Activated naive CD8-positive, alpha-beta T cell treated with anti-CD3 and anti-CD28 coated beads, Interleukin-2, amount 50 U/mL, for 24 hours (primary cell): ENCODE data around the gene ATAD3B.
"Not testable (repeated sequence)": the region's sequence is repeated elsewhere in the genome, so short reads cannot be mapped to it uniquely, and the experiment has no call there.

Experiments
- ATAC-seq: fragments of 150-1000 bp; cut with Tn5 transposase; one replicate; pipeline ENCODE4 v1.10.0; 2021
- DNase-seq: peaks from one replicate; pipeline ENCODE4 v3.0.0; 2021
- H3K27ac Mint-ChIP-seq: one replicate; pipeline ENCODE4 v1.8.0; 2021; ENCODE audit warnings: mild to moderate bottlenecking, mixed read lengths
- H3K27me3 Mint-ChIP-seq: one replicate; pipeline ENCODE4 v1.8.0; 2021; ENCODE audit warnings: mixed read lengths
- H3K36me3 Mint-ChIP-seq: one replicate; pipeline ENCODE4 v1.8.0; 2021; ENCODE audit warnings: low read depth, mixed read lengths
- H3K4me1 Mint-ChIP-seq: one replicate; pipeline ENCODE4 v1.8.0; 2021; ENCODE audit warnings: mixed read lengths
- H3K4me3 Mint-ChIP-seq: one replicate; pipeline ENCODE4 v1.8.0; 2021; ENCODE audit warnings: mild to moderate bottlenecking, moderate library complexity, mixed read lengths
- H3K9me3 Mint-ChIP-seq: one replicate; pipeline ENCODE4 v1.8.0; 2021; ENCODE audit warnings: mixed read lengths

ATAD3B gene

DNA sequence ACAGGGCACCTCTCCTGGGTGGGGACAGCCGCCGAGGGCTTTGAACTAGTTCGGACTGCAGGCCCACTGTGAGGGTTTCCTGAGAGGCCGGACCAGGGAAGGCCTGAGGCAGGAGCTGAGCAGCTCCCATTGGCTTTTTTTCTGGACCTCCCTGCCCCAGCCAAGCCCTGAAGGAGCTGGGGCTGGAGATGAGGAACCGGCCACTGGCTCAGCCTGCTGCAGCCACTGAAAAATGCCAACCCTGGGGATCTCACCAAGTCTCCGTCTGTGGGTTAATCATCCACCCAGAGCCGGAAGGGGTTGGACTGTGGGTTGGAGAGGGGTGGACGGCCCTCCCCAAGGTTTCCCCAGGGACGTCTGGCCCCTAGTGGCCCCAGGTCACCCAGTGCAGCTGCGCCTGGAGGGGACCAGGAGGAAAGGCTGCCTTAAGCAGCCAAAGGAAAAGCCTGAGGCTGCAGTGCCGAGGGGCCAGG, 33.6 kb upstream of the ATAD3B start:
- H3K27me3 Mint-ChIP-seq, result peaks cover 20% of the 10 kb centered on the region
- H3K4me3 Mint-ChIP-seq, result no peak overlapping the region
- H3K27ac Mint-ChIP-seq, result no peak overlapping the region
- H3K4me1 Mint-ChIP-seq, result peaks cover 12% of the 10 kb centered on the region
- ATAC-seq, result no peak
- H3K36me3 Mint-ChIP-seq, result no peaks in the 10 kb centered on the region
- H3K9me3 Mint-ChIP-seq, result no peaks in the 10 kb centered on the region
- no peak for DNase-seq

DNA sequence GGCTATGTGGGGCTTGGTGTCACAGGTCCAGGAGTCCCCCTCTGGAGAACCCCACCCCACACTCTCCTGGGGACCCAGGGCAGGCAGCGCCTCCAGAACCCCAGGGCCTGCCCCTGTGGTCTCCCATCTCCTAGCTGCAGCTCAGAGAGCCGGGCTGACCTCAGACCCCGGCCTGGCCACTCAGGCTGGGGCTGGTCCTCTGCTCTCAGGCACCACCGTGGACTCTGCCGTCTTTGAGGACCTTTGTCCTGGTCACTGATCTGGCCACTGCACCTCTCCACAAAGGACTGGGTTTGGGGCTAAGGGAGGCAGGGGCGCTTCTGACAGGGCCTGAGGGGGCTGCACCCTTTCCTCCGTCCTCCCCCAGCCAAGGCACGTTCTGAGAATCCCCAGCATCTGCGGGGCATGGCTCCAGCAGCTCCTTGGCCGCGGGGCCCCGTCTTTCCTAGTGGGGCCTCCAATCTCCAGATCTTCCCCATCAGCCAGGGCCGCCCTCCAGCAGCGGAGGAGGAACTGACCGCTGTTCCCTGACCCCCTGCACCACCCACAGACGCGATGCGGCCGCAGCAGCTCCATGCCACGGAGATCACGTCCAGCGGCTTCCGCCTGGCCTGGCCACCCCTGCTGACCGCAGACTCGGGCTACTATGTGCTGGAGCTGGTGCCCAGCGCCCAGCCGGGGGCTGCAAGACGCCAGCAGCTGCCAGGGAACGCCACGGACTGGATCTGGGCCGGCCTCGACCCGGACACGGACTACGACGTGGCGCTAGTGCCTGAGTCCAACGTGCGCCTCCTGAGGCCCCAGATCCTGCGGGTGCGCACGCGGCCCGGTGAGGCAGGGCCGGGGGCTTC, 32.8 kb upstream of the ATAD3B start:
- peaks cover 20% of the 10 kb centered on the region for H3K27me3 Mint-ChIP-seq
- no peak overlapping the region for H3K4me3 Mint-ChIP-seq
- no peaks in the 10 kb centered on the region for H3K9me3 Mint-ChIP-seq

DNA sequence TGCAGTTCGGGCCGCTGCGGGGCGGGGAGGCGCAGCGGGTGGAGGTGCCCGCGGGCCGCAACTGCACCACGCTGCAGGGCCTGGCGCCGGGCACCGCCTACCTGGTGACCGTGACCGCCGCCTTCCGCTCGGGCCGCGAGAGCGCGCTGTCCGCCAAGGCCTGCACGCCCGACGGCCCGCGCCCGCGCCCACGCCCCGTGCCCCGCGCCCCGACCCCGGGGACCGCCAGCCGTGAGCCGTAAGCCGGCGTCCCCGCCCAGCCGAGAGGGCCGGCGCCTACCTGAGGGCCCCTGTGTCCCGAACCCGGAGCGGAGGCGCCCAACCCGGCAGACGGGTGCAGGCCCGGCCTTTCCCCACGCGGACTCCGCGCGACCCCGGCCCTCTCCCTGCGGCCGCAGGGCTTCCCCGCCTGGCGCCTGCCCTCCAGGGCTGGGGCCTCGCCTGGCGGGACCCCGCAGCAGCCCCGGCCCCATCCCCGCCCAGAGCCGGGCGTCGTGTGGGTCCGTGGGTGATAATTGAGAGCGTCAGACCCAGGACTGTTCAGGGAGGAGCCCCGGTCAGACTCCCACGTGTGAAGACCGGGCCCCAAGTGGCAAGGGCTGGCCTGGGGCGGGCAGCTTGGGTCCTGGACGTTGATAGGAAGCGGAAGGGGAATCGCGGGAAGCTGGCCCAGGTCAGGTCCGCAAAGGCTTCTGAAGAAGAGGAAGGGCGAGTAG, 31.9 kb upstream of the ATAD3B start:
- peaks cover 19% of the 10 kb centered on the region for H3K27me3 Mint-ChIP-seq
- no peak for DNase-seq
- H3K9me3 Mint-ChIP-seq, result no peaks in the 10 kb centered on the region
- no peak overlapping the region for H3K27ac Mint-ChIP-seq
- no peak for ATAC-seq
- H3K36me3 Mint-ChIP-seq, result no peaks in the 10 kb centered on the region
- no peak overlapping the region for H3K4me3 Mint-ChIP-seq
- H3K4me1 Mint-ChIP-seq, result peaks cover 7% of the 10 kb centered on the region

More for the DNA sequence above, 32.8 kb upstream of the ATAD3B start:
- ATAC-seq (no peak), DNase-seq (no peak)
- Mint-ChIP-seq H3K4me1 (peaks cover 9% of the 10 kb centered on the region), H3K27ac (no peak overlapping the region), H3K36me3 (no peaks in the 10 kb centered on the region)

DNA sequence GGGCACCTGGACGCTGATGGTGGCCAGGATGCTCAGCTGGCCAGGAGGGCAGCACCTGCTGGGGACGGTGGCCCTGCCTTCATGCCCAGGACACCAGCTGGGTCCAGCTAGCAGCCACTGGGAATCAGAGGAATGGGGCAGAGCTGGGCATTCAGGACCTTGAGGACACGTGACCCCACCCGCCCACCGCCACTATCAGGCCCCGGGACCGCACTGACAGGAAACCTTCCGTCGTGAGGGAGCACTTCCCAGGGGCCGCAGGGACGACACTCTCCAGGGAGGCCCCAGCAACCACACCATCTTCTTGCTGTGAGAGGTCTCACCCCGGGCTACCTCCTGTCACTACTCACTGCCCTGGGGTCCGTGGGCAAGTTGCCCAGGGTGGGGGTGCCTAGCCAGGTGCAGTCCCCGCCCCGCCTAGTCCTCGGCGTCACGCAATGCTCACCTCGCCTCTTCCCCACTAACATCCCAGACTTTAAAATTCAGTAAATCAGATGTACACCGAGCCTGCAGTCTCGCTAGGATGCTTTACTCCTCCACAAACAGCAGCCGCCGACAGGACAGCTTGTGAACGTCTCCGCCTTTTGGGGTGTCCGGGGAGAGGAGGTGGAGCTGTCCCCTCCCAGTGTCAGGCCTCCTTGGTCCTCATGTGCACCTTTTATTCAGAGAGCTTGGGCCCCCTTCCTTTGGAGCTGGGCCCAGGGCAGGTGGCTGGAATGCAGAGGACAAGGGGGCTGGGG, 31.1 kb upstream of the ATAD3B start:
- no peaks in the 10 kb centered on the region for H3K36me3 Mint-ChIP-seq
- no peak for ATAC-seq
- H3K27ac Mint-ChIP-seq, result no peak overlapping the region
- H3K4me3 Mint-ChIP-seq, result no peak overlapping the region
- peaks cover 12% of the 10 kb centered on the region for H3K27me3 Mint-ChIP-seq
- DNase-seq, result no peak
- H3K4me1 Mint-ChIP-seq, result peaks cover 3% of the 10 kb centered on the region
- no peaks in the 10 kb centered on the region for H3K9me3 Mint-ChIP-seq

DNA sequence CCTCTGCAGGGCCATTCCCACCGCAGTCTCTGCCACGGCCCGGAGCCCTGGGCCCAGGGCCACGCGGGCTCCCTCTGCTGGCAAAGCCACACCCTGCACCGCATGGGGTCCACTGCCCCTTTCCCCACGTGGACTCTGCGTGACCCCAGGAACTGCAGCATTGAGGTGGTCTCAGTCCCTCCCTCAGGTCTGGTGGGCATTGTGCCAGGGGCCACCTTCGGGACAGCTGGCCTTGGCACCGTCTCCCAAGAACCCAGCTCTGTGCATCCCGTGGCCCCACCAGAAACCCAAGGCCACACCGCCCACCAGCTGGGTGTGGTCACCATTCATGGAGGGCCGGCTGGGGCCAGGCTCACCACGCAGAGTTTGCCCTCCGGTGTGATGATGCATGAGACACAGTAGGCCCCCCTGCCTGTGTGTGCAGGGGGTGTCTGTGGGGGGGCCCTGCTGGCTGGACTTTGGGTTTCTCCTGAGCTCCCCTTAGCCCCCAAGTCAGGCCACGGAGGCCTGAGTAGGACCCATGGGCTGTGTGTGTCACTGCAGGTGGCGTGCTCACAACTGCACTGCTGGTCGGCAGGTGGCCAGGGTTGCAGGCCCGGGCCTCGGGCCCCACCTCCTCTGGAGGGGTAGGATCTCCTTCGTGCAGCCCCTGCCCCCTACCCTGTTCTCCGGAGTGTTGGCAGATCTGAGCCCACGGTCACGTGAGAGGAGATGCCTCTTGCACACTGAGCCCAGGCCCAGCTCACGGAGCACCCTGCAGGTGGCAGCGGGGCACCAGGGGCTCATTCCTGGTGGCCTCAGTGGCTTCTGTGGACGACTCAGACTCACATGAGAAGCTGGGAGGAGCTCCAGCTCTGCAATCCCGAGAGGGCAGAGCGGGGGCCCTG, 30.3 kb upstream of the ATAD3B start:
- no peak overlapping the region for H3K4me3 Mint-ChIP-seq

DNA sequence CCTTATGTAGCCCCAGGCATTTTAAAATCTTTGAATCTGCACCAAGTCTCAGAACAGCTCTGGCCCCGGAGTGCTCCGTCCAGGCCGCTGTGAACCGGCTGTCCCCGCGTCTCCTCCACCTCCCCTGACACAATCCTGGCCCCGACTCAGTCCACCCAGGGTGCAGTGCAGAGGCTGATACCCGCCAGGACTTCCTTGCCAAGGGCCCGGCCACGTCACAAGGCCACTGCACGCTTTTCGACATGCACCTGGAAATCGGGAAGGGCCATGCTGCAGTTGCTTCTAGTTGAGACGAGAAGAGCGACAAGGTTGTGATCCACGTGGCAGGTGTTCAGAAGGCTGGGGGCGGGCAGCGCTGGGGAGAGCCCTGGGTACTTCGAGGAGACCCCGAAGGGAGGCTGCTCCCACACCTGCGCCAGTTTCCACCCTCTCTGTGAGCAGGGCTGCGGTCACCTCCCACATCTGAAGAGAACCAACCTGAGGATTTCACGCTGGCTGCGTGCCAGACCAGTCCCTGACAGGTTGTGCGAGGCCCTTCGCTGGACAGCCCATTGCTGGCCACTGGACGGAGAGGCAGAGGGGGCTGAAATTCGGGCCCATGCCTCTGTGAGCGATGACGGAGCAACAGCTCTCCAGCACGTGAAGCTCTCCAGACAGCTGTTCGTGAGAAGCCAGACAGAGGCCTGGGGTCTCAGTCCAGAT, 29.3 kb upstream of the ATAD3B start:
- Mint-ChIP-seq H3K4me3 (no peak overlapping the region), H3K9me3 (no peaks in the 10 kb centered on the region), H3K27me3 (peaks cover 8% of the 10 kb centered on the region), H3K4me1 (no peaks in the 10 kb centered on the region), H3K27ac (no peak overlapping the region), H3K36me3 (no peaks in the 10 kb centered on the region)
- ATAC-seq, result no peak
- DNase-seq, result no peak

More for the DNA sequence above, 30.3 kb upstream of the ATAD3B start:
- DNase-seq (peak; percentile 78), ATAC-seq (peak; percentile 83)
- H3K27ac Mint-ChIP-seq, result no peak overlapping the region
- H3K27me3 Mint-ChIP-seq, result peaks cover 11% of the 10 kb centered on the region
- no peaks in the 10 kb centered on the region for H3K36me3 Mint-ChIP-seq
- H3K9me3 Mint-ChIP-seq, result no peaks in the 10 kb centered on the region
- H3K4me1 Mint-ChIP-seq, result peaks cover 2% of the 10 kb centered on the region

DNA sequence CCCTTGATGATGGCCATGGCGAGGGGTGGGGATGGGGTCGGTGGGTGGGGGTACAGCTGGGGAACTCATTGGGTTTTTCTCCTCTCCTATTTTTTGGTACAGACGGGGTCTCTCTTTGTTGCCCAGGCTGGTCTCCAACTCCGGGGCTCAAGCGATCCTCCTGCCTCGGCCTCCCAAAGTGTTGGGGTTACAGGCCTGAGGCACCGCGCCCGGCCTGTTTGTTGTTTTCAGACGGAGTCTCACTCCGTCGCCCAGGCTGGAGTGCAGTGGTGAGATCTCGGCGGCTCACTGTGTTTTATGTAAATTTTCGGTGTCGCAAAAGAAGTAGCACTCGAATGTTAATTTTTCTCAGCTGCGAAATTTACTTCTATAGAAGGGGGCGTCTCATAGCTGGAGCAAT, 24.9 kb upstream of the ATAD3B start:
- not testable (repeated sequence) for H3K27ac Mint-ChIP-seq, DNase-seq, H3K4me1 Mint-ChIP-seq, ATAC-seq, H3K36me3 Mint-ChIP-seq, H3K4me3 Mint-ChIP-seq, H3K9me3 Mint-ChIP-seq, H3K27me3 Mint-ChIP-seq

DNA sequence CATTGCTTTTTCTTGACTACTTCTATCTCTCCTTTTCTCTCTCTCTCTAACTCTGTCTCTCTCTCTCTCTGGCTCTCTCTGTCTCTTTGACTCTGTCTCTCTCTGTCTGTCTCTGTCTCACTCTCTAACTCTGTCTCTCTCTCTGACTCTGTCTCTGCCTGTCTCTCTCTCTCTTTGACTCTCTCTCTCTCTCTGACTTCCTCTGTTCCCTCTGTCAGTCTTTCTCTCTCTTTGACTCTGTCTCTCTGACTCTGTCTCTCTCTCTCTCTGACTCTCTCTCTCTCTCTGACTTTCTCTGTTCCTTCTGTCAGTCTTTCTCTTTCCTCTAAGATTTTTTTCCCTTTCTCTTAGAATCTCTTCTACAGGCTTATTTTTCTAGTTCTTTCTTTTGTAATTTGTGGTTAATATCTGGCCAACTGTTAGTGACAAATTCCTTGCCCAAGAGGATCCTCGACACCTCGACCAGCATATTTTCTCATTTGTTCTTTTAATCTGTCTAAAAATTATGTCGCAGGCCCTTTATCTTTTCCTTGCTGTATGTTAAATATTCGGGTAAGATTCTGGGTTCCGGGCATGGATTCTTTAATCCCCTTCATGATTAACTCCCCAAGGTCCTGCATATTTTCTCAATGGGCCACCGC, 22.3 kb upstream of the ATAD3B start, which contains the start of gene ATAD3C:
ATAD3C (plus strand) TSS at position 591 of the 641 bp plus-strand sequence. CDS start 995 bp downstream, outside the sequence.
- Mint-ChIP-seq H3K27ac (no peak within 1 kb of the TSS), H3K4me1 (no peaks in the 10 kb centered on the region), H3K36me3 (no peaks in the 10 kb centered on the region), H3K9me3 (no peaks in the 10 kb centered on the region), H3K27me3 (no peaks in the 10 kb centered on the region), H3K4me3 (no peak within 1 kb of the TSS)
- no peak for DNase-seq
- no peak for ATAC-seq

DNA sequence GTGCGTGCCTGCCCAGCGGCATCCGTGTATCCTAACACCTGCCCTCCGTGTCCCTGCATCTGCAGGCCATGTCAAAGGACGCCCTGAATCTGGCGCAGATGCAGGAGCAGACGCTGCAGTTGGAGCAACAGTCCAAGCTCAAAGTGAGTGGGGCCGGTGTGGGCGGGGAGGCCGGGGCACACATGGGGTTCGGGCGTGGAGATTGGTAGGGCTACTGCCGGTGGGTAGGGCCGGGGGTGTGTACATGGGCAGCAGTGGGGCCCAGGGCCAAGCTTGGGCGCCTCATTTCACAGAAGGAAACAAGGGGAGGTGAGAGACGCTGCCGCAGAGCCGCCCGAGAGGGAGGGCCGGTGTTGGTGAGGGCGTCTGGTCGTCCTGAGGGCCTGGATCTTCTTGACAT, 20.9 kb upstream of the ATAD3B start:
- not testable (repeated sequence) for H3K4me3 Mint-ChIP-seq, H3K27me3 Mint-ChIP-seq, ATAC-seq, H3K27ac Mint-ChIP-seq, H3K4me1 Mint-ChIP-seq, DNase-seq, H3K36me3 Mint-ChIP-seq, H3K9me3 Mint-ChIP-seq

DNA sequence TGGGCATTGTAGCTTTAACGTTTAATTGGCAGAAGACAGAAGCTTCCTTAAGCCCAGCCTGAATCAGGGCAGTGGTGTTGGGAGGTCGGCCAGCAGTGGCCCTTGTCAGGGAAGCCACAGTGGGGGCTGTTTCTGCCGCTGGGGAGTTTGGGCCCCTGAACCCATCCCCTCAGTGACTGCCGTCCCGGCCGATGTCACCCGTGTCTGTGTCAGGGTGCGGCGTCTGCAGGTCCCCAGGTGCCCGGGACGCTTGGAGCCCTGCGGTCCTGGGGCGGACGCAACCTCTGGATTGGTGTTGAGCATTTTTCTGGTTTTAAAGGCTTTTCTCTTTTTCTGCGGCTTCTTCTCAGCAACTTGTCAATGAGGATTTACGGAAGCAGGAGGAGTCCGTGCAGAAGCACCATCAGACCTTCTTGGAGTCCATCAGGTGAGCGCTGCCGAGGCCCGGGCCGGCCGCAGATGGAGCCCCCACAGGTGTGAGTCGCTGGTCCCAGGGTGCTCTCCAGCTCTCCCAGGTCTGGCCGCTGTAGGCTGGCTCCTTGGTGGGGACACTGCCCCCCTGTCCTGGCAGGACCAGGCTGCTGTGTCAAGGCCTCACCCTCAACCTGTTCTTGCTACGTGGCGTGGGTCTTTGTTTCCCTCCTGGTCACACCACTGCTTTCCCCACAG, 19.7 kb upstream of the ATAD3B start:
- Mint-ChIP-seq H3K4me3 (no peak overlapping the region), H3K4me1 (no peaks in the 10 kb centered on the region), H3K27me3 (no peaks in the 10 kb centered on the region), H3K9me3 (no peaks in the 10 kb centered on the region), H3K36me3 (no peaks in the 10 kb centered on the region), H3K27ac (no peak overlapping the region)
- DNase-seq (no peak), ATAC-seq (no peak)

DNA sequence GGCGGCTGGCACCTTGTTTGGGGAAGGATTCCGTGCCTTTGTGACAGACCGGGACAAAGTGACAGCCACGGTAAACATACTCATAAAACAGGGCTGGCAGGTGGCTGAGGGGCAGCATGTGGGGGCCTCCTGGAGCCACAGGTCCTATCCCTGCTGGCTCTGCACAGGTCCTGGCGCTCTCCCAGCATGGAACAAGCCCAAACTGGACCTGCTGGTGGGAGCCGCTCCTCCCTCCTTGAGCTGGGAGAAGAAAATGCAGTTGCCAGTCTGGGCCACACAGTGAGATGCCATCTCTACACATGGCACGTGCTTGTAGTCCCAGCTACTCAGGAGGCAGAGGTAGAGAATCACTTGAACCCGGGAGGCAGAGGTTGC, 19.2 kb upstream of the ATAD3B start:
- ATAC-seq, result not testable (repeated sequence)

DNA sequence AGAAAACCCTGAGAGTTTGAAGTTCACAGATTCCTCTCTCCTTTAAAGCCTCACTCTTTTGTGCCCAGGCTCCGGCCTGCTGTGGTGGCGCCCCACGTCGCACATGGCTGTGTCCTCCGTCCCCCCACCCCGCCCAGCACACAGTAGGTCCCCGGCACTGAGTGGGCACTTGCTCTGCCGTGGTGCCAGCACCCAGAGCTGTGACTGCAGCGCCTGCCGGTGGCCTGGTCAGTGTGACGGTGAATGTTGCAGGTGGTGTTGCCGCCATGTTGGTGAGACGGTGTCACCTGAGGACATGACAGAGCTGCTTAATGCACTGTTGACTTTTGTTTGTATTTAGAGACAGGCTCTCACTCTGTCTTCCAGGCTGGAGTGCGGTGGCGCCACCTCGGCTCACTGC, 18.7 kb upstream of the ATAD3B start:
- H3K4me3 Mint-ChIP-seq, result no peak overlapping the region
- no peaks in the 10 kb centered on the region for H3K9me3 Mint-ChIP-seq
- no peaks in the 10 kb centered on the region for H3K4me1 Mint-ChIP-seq
- ATAC-seq (no peak), DNase-seq (no peak)
- no peaks in the 10 kb centered on the region for H3K27me3 Mint-ChIP-seq
- no peak overlapping the region for H3K27ac Mint-ChIP-seq
- no peaks in the 10 kb centered on the region for H3K36me3 Mint-ChIP-seq

More for the DNA sequence above, 19.2 kb upstream of the ATAD3B start:
- not testable (repeated sequence) for H3K36me3 Mint-ChIP-seq, H3K4me3 Mint-ChIP-seq, H3K4me1 Mint-ChIP-seq, H3K27me3 Mint-ChIP-seq, H3K27ac Mint-ChIP-seq, H3K9me3 Mint-ChIP-seq, DNase-seq
